HL-60 (cell line): ENCODE data around the gene DSE.

Source experiments
- DNase-seq, 2 experiments: peaks; one replicate each; pipeline ENCODE4 v3.0.0-alpha.2; 2010 to 2020; ENCODE audit warnings: low read depth in 1 of 2, low spot score in 1 of 2
- H3K27ac ChIP-seq: fragments of 250-450 bp; sonication (Bioruptor Pico); replicated peaks from 2 replicates; pipeline ENCODE4 v1.5.1; 2020; ENCODE audit warnings: mild to moderate bottlenecking, moderate library complexity
- H3K27me3 ChIP-seq: fragments of 250-450 bp; sonication (Bioruptor Pico); 2 replicates; pipeline ENCODE4 v1.5.1; 2021; ENCODE audit warnings: mild to moderate bottlenecking, moderate library complexity; ENCODE audit not compliant: insufficient read depth, poor library complexity, severe bottlenecking
- H3K4me3 ChIP-seq: replicated peaks from 2 replicates; pipeline ENCODE4 v1.5.1; 2011; ENCODE audit warnings: mild to moderate bottlenecking, control low read depth, low read length; ENCODE audit not compliant: insufficient read depth
- CTCF ChIP-seq: IDR thresholded peaks from one replicate; pipeline ENCODE4 v1.5.1; 2011; ENCODE audit warnings: low read length, control low read depth, inconsistent platforms; ENCODE audit not compliant: insufficient read depth
- GABPA ChIP-seq: IDR thresholded peaks from 2 replicates; pipeline ENCODE4 v1.6.1; 2012; ENCODE audit warnings: low read depth
- POLR2AphosphoS5 ChIP-seq: IDR thresholded peaks from 2 replicates; pipeline ENCODE4 v1.6.1; 2012; ENCODE audit warnings: low read depth
- REST ChIP-seq: IDR thresholded peaks from 2 replicates; pipeline ENCODE4 v1.6.1; 2012; ENCODE audit warnings: low read depth; ENCODE audit not compliant: insufficient replicate concordance
- SPI1 ChIP-seq: IDR thresholded peaks from 2 replicates; pipeline ENCODE4 v1.6.1; 2012; ENCODE audit warnings: low read depth, mild to moderate bottlenecking, borderline replicate concordance

The DSE gene

DNA sequence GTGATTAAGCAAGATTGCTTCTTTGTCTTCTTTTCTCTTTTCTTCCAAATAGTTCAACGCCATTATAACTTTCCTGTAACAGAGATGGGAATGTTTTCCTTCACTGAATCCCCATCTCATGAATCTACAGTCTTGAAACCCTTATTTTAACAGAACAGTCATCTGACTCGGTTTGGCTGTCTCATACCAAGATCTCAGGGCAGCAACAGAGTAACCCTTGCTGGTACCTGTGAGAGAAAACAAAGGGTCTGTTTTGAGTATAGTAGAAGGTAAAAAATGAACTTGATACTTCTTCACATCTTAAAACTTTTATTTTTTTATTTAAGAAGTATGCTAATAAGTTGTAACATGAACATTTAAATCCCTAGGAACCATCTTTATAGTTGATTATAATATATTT is 19.6 kb upstream of the DSE start:
- TF ChIP-seq SPI1 (no peak), POLR2AphosphoS5 (no peak), CTCF (no peak), GABPA (no peak), REST (no peak)
- H3K4me3 ChIP-seq = no peak overlapping the region
- DNase-seq = no peak
- no peak overlapping the region for H3K27ac ChIP-seq
- no peaks in the 10 kb centered on the region for H3K27me3 ChIP-seq

GRCh38 chr6:116352515-116353471 is 18.0 kb upstream of the DSE start:
- no peaks in the 10 kb centered on the region for H3K27me3 ChIP-seq
- no peak overlapping the region for H3K27ac ChIP-seq
- DNase-seq = peak in 1 of 2 experiments; percentile 1
- TF ChIP-seq SPI1 (no peak), CTCF (no peak), REST (no peak), POLR2AphosphoS5 (no peak), GABPA (no peak)
- H3K4me3 ChIP-seq = no peak overlapping the region

- no peak overlapping the region for H3K27ac ChIP-seq
- no peak overlapping the region for H3K4me3 ChIP-seq
- no peak for TF ChIP-seq SPI1
- no peak for TF ChIP-seq GABPA
- no peak for TF ChIP-seq POLR2AphosphoS5
- TF ChIP-seq CTCF = no peak
- TF ChIP-seq REST = no peak
Measured at GRCh38 chr6:116354236-116354635, 16.5 kb upstream of the DSE start.

More at GRCh38 chr6:116354236-116354635, 16.5 kb upstream of the DSE start:
- no peaks in the 10 kb centered on the region for H3K27me3 ChIP-seq
- DNase-seq = no peak
